Measurements from ENCODE around the gene ANAPC4.
"Not testable (repeated sequence)": the region's sequence is repeated elsewhere in the genome, so short reads cannot be mapped to it uniquely, and the experiment has no call there.

ANAPC4 gene

DNA sequence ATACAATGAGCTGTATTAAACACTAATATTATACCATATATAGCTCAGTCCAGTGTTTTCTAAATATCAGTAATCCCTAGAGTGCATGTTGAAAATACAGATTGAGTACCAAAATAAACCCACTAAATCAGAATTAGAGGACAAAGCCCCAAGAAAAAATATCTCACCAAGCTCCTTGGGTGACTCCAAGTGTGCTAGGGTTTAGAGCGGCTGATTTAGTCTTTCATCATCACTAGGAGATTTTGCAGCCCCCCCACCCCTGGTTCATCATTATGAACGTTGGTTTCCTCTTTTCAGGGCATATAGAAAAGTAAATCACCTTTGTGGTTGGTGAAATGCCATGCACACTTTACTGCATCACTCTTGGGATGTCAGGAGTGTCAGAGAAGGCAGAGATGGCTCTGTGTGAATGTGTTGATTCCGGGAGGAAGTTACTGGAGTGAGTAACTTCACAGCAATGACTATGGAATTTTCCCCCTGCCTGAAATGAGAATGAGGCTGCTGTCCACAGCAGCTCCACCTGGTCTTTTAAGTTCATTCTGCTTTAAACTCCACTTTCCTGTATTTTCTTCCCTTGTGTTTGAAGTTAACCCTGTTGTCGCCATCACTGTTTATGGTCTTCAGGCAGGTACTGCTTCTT lies 25.2 kb upstream of the ANAPC4 start:
- Histone ChIP-seq H3K4me3 (ENCODE audit: low read depth, low read length) (no peak overlapping the region), H3K36me3 (ENCODE audit: control insufficient read depth, insufficient read depth, low read length) (no peaks in the 10 kb centered on the region), H3K27ac (ENCODE audit: low read depth, low read length) (peak overlapping the region; percentile 27; the same call in 1 of the 2 replicates), H3K9me3 (ENCODE audit: control insufficient read depth, insufficient read depth, low read depth, low read length) (no peaks in the 10 kb centered on the region), H3K27me3 (ENCODE audit: control insufficient read depth, insufficient read depth, low read length) (no peaks in the 10 kb centered on the region), H3K4me1 (ENCODE audit: control insufficient read depth, insufficient read depth, low read length) (peaks cover 6% of the 10 kb centered on the region; the same call in 1 of the 2 replicates), H3K9ac (ENCODE audit: low read length) (peak overlapping the region; percentile 14)

DNA sequence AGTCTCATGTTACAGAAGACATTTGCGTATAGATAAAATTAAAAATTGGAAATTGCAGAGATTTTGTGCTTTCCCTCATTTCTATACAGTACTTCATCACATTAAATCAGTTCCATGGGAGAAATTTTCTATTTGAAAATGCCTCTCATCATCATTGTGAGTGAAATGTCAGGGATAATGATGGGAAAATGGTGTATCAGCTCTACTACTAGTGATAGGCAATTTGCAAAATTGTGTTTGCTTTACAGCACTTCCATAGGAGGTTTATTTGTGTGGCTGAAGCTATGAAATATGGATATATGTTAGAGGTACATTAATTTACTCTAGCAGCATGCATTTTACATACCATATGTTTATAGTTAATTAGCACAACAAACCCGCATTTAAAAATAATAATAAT lies 21.0 kb upstream of the ANAPC4 start:
- Histone ChIP-seq H3K9me3 (ENCODE audit: control insufficient read depth, insufficient read depth, low read depth, low read length) (peaks cover 22% of the 10 kb centered on the region), H3K9ac (ENCODE audit: low read length) (no peak overlapping the region), H3K4me1 (ENCODE audit: control insufficient read depth, insufficient read depth, low read length) (peaks cover 6% of the 10 kb centered on the region; the same call in 1 of the 2 replicates), H3K36me3 (ENCODE audit: control insufficient read depth, insufficient read depth, low read length) (peaks cover 15% of the 10 kb centered on the region), H3K27ac (ENCODE audit: low read depth, low read length) (no peak overlapping the region), H3K4me3 (ENCODE audit: low read depth, low read length) (no peak overlapping the region), H3K27me3 (ENCODE audit: control insufficient read depth, insufficient read depth, low read length) (no peaks in the 10 kb centered on the region)

DNA sequence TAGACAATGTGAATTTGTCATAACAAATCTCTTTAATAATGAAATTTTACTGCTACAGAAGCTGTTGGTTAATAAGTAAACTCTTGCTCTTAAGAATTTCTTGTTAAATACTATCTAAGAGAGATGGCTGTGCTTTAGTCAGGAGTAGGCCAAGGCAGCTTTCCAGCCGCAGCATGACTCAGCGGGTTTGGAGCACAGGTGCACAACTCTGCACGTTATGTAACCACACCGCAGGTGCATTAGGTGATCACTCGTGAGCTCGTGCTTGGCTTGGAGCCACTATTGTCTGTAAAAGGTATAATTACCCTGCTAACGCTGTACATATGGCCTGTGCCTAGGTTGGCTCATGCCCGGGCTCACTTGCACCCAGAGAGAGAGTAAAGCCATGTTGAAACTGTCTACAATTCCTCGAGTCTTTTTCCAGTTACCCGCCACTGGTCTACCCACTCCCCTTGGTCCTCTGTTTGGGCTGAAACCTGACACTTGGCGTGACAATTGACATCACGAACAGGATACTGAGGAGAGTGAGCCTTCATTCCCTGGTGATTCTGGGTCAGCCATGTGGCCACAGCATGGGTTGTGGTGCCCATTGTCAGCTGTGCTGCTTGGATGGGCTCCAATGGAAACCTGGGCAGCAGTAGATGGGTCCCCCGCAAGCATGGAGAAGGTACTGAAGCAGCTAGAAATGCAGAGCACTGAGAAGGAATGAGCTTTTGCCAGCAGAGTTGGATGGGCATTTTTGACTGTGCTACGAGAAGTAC lies 18.4 kb upstream of the ANAPC4 start:
- Histone ChIP-seq H3K36me3 (ENCODE audit: control insufficient read depth, insufficient read depth, low read length) (peaks cover 21% of the 10 kb centered on the region), H3K27me3 (ENCODE audit: control insufficient read depth, insufficient read depth, low read length) (no peaks in the 10 kb centered on the region), H3K27ac (ENCODE audit: low read depth, low read length) (no peak overlapping the region), H3K4me1 (ENCODE audit: control insufficient read depth, insufficient read depth, low read length) (no peaks in the 10 kb centered on the region), H3K9me3 (ENCODE audit: control insufficient read depth, insufficient read depth, low read depth, low read length) (peaks cover 27% of the 10 kb centered on the region), H3K4me3 (ENCODE audit: low read depth, low read length) (no peak overlapping the region), H3K9ac (ENCODE audit: low read length) (no peak overlapping the region)

DNA sequence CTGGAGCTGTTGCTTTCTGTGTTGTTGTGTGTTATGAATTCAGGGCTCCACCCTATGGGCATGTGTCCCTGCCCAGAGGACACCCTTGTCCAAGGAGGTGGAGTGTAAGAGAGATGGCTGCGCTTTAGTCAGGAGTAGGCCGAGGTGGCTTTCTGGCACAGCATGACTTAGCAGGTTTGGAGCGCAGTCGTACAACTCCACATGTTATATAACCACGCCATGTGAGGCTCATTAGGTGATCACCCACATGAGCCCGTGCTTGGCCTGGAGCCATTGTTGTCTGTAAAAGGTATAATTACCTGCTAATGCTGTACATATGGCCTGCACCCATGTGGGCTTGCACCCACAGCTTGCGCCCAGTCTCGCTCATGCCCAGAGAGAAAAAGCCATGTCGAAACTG lies 15.8 kb upstream of the ANAPC4 start:
- peaks cover 31% of the 10 kb centered on the region for H3K36me3 ChIP-seq (ENCODE audit: control insufficient read depth, insufficient read depth, low read length)
- H3K4me3 ChIP-seq (ENCODE audit: low read depth, low read length), result no peak overlapping the region
- peaks cover 27% of the 10 kb centered on the region for H3K9me3 ChIP-seq (ENCODE audit: control insufficient read depth, insufficient read depth, low read depth, low read length)
- H3K27ac ChIP-seq (ENCODE audit: low read depth, low read length), result no peak overlapping the region
- H3K9ac ChIP-seq (ENCODE audit: low read length), result no peak overlapping the region
- no peaks in the 10 kb centered on the region for H3K4me1 ChIP-seq (ENCODE audit: control insufficient read depth, insufficient read depth, low read length)
- H3K27me3 ChIP-seq (ENCODE audit: control insufficient read depth, insufficient read depth, low read length), result no peaks in the 10 kb centered on the region

DNA sequence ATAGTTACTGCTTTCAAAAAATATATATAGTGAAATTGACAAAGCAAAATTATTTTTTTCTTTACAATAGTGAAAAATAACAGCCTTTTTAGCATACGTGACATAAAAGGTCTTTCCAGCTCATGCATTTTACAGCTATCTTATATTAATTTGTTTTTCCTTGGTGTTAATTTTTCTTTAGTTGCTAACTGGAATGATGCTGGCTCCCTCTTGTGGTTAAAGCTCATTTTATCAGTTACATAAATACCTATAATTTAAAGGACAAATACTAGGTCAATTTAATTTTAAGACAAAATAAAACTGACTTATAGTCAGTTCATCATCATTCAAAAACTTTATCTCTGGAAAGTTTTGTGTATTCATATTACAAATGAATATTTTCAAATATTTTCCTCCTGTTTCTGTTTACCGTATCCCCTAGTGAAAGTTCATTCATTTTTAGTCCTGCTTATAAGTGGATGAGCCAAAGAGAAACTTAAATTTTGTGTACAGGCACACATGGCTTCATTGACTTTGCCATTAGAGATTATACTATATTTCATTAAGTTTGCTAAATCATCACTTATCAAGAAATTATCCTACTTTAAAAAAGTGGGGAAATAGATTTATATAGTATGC lies 9.9 kb upstream of the ANAPC4 start:
- H3K4me3 ChIP-seq (ENCODE audit: low read depth, low read length), result no peak overlapping the region
- H3K27ac ChIP-seq (ENCODE audit: low read depth, low read length), result no peak overlapping the region
- H3K9ac ChIP-seq (ENCODE audit: low read length), result no peak overlapping the region
- no peaks in the 10 kb centered on the region for H3K27me3 ChIP-seq (ENCODE audit: control insufficient read depth, insufficient read depth, low read length)
- H3K4me1 ChIP-seq (ENCODE audit: control insufficient read depth, insufficient read depth, low read length), result peaks cover 11% of the 10 kb centered on the region
- peaks cover 12% of the 10 kb centered on the region for H3K36me3 ChIP-seq (ENCODE audit: control insufficient read depth, insufficient read depth, low read length)
- no peaks in the 10 kb centered on the region for H3K9me3 ChIP-seq (ENCODE audit: control insufficient read depth, insufficient read depth, low read depth, low read length)

DNA sequence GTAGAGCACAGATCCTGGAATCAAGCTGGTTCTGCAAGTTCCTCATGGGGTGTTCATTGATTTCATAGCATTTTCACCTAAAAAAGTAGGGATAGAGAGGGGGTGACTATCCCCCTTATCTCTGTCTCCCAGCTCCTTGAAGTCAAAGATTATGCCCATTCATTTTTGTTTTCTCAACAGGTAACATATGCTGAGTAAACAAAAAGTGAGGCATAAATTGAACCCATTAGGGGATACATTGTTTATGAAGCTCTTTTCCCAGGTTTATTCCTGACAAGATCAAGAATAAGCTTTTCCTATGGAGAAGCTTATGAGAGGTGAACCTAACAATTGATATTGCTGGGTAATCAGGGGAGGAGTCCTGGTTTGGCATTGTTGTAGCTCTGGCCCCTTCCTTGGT lies 9.2 kb upstream of the ANAPC4 start:
- H3K27ac ChIP-seq (ENCODE audit: low read depth, low read length), result no peak overlapping the region
- no peak overlapping the region for H3K9ac ChIP-seq (ENCODE audit: low read length)
- no peak overlapping the region for H3K4me3 ChIP-seq (ENCODE audit: low read depth, low read length)
- H3K4me1 ChIP-seq (ENCODE audit: control insufficient read depth, insufficient read depth, low read length), result peaks cover 11% of the 10 kb centered on the region
- peaks cover 10% of the 10 kb centered on the region for H3K36me3 ChIP-seq (ENCODE audit: control insufficient read depth, insufficient read depth, low read length)
- no peaks in the 10 kb centered on the region for H3K9me3 ChIP-seq (ENCODE audit: control insufficient read depth, insufficient read depth, low read depth, low read length)
- no peaks in the 10 kb centered on the region for H3K27me3 ChIP-seq (ENCODE audit: control insufficient read depth, insufficient read depth, low read length)

DNA sequence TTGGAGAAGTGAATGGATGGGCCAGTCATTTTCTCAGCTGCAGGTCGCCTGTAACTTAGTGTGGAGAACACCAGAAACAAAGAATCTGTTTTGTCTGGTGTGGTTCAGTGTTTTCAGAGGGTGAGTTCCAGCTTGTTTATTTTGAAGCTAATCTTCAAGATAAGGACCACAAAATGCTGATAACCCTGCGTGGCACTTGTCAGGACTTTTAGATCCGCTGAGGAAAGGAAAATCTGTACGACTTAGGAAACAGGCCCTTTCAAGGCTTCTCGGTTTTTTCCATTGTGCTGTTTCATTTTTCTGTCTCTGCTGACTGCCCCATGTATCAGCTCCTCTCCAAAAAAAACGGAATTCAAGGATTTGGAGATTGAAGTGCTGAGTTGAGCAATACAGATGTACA lies 8.7 kb upstream of the ANAPC4 start:
- Histone ChIP-seq H3K9ac (ENCODE audit: low read length) (no peak overlapping the region), H3K27ac (ENCODE audit: low read depth, low read length) (no peak overlapping the region), H3K9me3 (ENCODE audit: control insufficient read depth, insufficient read depth, low read depth, low read length) (no peaks in the 10 kb centered on the region), H3K27me3 (ENCODE audit: control insufficient read depth, insufficient read depth, low read length) (no peaks in the 10 kb centered on the region), H3K4me1 (ENCODE audit: control insufficient read depth, insufficient read depth, low read length) (peaks cover 11% of the 10 kb centered on the region), H3K4me3 (ENCODE audit: low read depth, low read length) (no peak overlapping the region), H3K36me3 (ENCODE audit: control insufficient read depth, insufficient read depth, low read length) (peaks cover 13% of the 10 kb centered on the region)

DNA sequence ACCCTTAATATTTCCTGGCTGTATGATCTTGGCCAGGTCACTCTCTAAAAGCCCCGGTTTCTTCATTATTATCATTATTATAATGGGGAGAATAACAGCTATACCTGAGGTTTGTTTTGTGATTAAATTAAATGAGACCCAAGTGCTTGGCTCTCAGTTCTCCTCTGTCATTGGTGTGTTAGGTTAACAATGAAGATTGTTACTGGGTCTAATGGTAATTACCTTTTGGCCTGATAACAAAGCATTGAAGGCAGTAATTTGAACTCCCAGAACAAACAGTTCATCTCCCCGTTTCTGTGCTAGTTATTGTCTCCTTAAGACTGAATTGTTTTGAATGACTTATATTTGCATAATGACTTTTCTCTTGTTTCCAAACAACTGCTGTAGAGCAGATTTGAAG lies 6.8 kb upstream of the ANAPC4 start:
- H3K4me3 ChIP-seq (ENCODE audit: low read depth, low read length), result no peak overlapping the region
- no peaks in the 10 kb centered on the region for H3K9me3 ChIP-seq (ENCODE audit: control insufficient read depth, insufficient read depth, low read depth, low read length)
- H3K36me3 ChIP-seq (ENCODE audit: control insufficient read depth, insufficient read depth, low read length), result peaks cover 5% of the 10 kb centered on the region
- H3K27ac ChIP-seq (ENCODE audit: low read depth, low read length), result peak overlapping the region; percentile 53; the same call in 1 of the 2 replicates
- H3K9ac ChIP-seq (ENCODE audit: low read length), result no peak overlapping the region
- peaks cover 16% of the 10 kb centered on the region for H3K4me1 ChIP-seq (ENCODE audit: control insufficient read depth, insufficient read depth, low read length)
- no peaks in the 10 kb centered on the region for H3K27me3 ChIP-seq (ENCODE audit: control insufficient read depth, insufficient read depth, low read length)

DNA sequence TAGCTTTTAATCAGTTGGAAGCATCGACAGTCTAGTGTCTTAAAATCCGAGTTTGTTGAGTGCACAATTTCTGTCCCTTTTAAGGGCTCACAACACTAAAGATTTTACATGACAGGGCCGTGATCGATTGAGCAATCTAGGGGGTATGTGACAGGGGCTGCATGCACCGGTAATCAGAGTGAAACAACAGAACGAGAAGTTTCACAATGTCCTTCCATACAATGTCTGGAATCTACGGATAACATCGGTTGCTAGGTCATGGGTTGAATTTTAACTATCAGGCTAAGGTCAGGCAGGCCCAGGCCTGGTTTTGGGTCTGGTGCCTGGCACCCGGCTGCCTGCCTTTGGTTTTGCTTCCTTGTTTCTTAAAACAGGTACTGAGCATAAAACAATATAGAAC lies 4.5 kb upstream of the ANAPC4 start:
- not testable (repeated sequence) for H3K9me3 ChIP-seq (ENCODE audit: control insufficient read depth, insufficient read depth, low read depth, low read length); H3K9ac ChIP-seq (ENCODE audit: low read length); H3K36me3 ChIP-seq (ENCODE audit: control insufficient read depth, insufficient read depth, low read length); H3K27ac ChIP-seq (ENCODE audit: low read depth, low read length); H3K4me3 ChIP-seq (ENCODE audit: low read depth, low read length); H3K27me3 ChIP-seq (ENCODE audit: control insufficient read depth, insufficient read depth, low read length)
- H3K4me1 ChIP-seq (ENCODE audit: control insufficient read depth, insufficient read depth, low read length), result peaks cover 21% of the 10 kb centered on the region

DNA sequence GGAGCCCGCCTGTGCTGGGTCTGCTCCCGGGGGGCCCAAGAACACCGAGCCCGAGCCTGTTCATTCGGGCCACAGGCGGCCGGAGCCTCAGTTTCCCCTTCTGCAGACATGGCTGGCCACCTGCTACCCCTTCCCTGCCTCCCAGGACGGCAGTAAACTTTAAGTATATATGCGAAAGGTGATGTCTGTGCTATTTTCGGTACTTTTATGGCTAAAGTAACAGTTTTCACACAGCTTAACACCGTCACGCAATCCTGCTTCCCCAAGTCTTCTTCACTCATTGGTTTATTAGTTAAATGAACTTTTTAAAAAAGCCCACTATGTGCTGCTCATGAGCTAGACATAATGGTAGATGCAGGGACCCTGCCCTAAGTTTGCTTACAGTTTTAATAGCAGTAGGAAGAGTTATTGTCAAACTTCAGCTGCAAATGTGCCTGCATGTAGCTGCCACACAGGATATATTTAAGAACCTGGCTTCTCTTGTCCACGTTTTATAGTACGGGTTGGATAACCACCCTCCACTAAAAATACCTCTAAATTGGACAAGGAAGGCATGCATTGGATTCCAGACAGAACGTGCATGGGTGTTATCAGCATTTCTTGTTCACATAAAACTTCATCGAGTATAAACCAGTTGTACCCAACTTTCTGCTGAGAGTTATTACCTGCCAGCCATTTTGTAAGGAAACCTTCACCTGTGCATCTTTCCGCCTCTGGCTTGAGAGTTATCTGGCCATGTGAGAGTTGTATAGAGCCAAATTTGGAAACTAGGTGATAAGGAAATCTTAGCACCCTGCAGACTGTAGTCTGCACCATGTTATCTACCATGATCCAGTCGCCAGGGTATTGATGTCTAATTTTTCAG lies 741 bp downstream of the ANAPC4 start:
- H3K27me3 ChIP-seq (ENCODE audit: control insufficient read depth, insufficient read depth, low read length), result no peaks in the 10 kb centered on the region
- peak overlapping the region; percentile 77 for H3K9ac ChIP-seq (ENCODE audit: low read length)
- peak overlapping the region; percentile 95 for H3K4me3 ChIP-seq (ENCODE audit: low read depth, low read length)
- peaks cover 29% of the 10 kb centered on the region for H3K36me3 ChIP-seq (ENCODE audit: control insufficient read depth, insufficient read depth, low read length)
- peak overlapping the region; percentile 36 for H3K27ac ChIP-seq (ENCODE audit: low read depth, low read length)
- peaks cover 20% of the 10 kb centered on the region for H3K4me1 ChIP-seq (ENCODE audit: control insufficient read depth, insufficient read depth, low read length)
- H3K9me3 ChIP-seq (ENCODE audit: control insufficient read depth, insufficient read depth, low read depth, low read length), result no peaks in the 10 kb centered on the region

Measured in HUES6 (cell line).